ENCODE measurements around the gene MTPN.

MTPN gene

GRCh38 chr7:135919071-135919841 is 57.9 kb downstream of the MTPN start:
- H3K4me2 ChIP-seq (ENCODE audit: low read depth, low read length): no peak overlapping the region
- H3F3A ChIP-seq (ENCODE audit: insufficient read depth, low read length): no peaks in the 10 kb centered on the region
- H3K4me1 ChIP-seq (ENCODE audit: low read length): no peaks in the 10 kb centered on the region
- no peak for DNase-seq
- H3K36me3 ChIP-seq (replicated peaks; ENCODE audit: insufficient read depth, low read length): no peaks in the 10 kb centered on the region
- H3K9me3 ChIP-seq (replicated peaks; ENCODE audit: insufficient read depth, low read length): no peaks in the 10 kb centered on the region
- no peaks in the 10 kb centered on the region for H3K27me3 ChIP-seq (replicated peaks; ENCODE audit: insufficient read depth, low read length)
- no peaks in the 10 kb centered on the region for H4K20me1 ChIP-seq (ENCODE audit: insufficient read depth, low read length)
- no peak overlapping the region for H3K9ac ChIP-seq (ENCODE audit: low read length)
- H3K4me3 ChIP-seq (ENCODE audit: low read length): no peak overlapping the region
- no peaks in the 10 kb centered on the region for H3K9me2 ChIP-seq (replicated peaks; ENCODE audit: insufficient read depth, low read length)
- H2AFZ ChIP-seq (ENCODE audit: low read length): no peak overlapping the region
- no peak overlapping the region for H3K27ac ChIP-seq (ENCODE audit: low read length)
- no peaks in the 10 kb centered on the region for H3K79me2 ChIP-seq (ENCODE audit: low read length)
- no peak for TF ChIP-seq EZH2phosphoT487 (IDR thresholded peaks at IDR 0.05; ENCODE audit: low read length)
- no peak for TF ChIP-seq EZH2 (optimal IDR thresholded peaks at IDR 0.05; ENCODE audit: low read depth, low read length)
- TF ChIP-seq, protein P1, sequence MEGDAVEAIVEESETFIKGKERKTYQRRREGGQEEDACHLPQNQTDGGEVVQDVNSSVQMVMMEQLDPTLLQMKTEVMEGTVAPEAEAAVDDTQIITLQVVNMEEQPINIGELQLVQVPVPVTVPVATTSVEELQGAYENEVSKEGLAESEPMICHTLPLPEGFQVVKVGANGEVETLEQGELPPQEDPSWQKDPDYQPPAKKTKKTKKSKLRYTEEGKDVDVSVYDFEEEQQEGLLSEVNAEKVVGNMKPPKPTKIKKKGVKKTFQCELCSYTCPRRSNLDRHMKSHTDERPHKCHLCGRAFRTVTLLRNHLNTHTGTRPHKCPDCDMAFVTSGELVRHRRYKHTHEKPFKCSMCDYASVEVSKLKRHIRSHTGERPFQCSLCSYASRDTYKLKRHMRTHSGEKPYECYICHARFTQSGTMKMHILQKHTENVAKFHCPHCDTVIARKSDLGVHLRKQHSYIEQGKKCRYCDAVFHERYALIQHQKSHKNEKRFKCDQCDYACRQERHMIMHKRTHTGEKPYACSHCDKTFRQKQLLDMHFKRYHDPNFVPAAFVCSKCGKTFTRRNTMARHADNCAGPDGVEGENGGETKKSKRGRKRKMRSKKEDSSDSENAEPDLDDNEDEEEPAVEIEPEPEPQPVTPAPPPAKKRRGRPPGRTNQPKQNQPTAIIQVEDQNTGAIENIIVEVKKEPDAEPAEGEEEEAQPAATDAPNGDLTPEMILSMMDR (IDR thresholded peaks at IDR 0.05; ENCODE audit: low read length): no peak

GRCh38 chr7:135918134-135918533 is 59.0 kb downstream of the MTPN start:
- Histone ChIP-seq H3K9ac (ENCODE audit: low read length) (no peak overlapping the region), H3K4me2 (ENCODE audit: low read depth, low read length) (no peak overlapping the region), H3K4me3 (ENCODE audit: low read length) (no peak overlapping the region), H3K9me3 (replicated peaks; ENCODE audit: insufficient read depth, low read length) (no peaks in the 10 kb centered on the region), H3K9me2 (replicated peaks; ENCODE audit: insufficient read depth, low read length) (no peaks in the 10 kb centered on the region), H3K79me2 (ENCODE audit: low read length) (no peaks in the 10 kb centered on the region), H3K27ac (ENCODE audit: low read length) (no peak overlapping the region), H3F3A (ENCODE audit: insufficient read depth, low read length) (no peaks in the 10 kb centered on the region), H3K27me3 (replicated peaks; ENCODE audit: insufficient read depth, low read length) (no peaks in the 10 kb centered on the region), H4K20me1 (ENCODE audit: insufficient read depth, low read length) (no peaks in the 10 kb centered on the region), H3K36me3 (replicated peaks; ENCODE audit: insufficient read depth, low read length) (no peaks in the 10 kb centered on the region), H3K4me1 (ENCODE audit: low read length) (no peaks in the 10 kb centered on the region), H2AFZ (ENCODE audit: low read length) (no peak overlapping the region)
- no peak for TF ChIP-seq EZH2phosphoT487 (IDR thresholded peaks at IDR 0.05; ENCODE audit: low read length)
- TF ChIP-seq EZH2 (optimal IDR thresholded peaks at IDR 0.05; ENCODE audit: low read depth, low read length): no peak
- TF ChIP-seq, protein P1 (IDR thresholded peaks at IDR 0.05; ENCODE audit: low read length): no peak
- no peak for DNase-seq

GRCh38 chr7:135917721-135918120 is 59.4 kb downstream of the MTPN start:
- no peaks in the 10 kb centered on the region for H3F3A ChIP-seq (ENCODE audit: insufficient read depth, low read length)
- no peaks in the 10 kb centered on the region for H3K27me3 ChIP-seq (replicated peaks; ENCODE audit: insufficient read depth, low read length)

More at GRCh38 chr7:135917721-135918120, 59.4 kb downstream of the MTPN start:
- no peaks in the 10 kb centered on the region for H4K20me1 ChIP-seq (ENCODE audit: insufficient read depth, low read length)
- no peaks in the 10 kb centered on the region for H3K9me2 ChIP-seq (replicated peaks; ENCODE audit: insufficient read depth, low read length)
- H3K4me1 ChIP-seq (ENCODE audit: low read length): no peaks in the 10 kb centered on the region
- H2AFZ ChIP-seq (ENCODE audit: low read length): no peak overlapping the region
- H3K36me3 ChIP-seq (replicated peaks; ENCODE audit: insufficient read depth, low read length): no peaks in the 10 kb centered on the region
- H3K4me3 ChIP-seq (ENCODE audit: low read length): no peak overlapping the region
- no peak overlapping the region for H3K4me2 ChIP-seq (ENCODE audit: low read depth, low read length)
- H3K79me2 ChIP-seq (ENCODE audit: low read length): no peaks in the 10 kb centered on the region
- TF ChIP-seq EZH2 (optimal IDR thresholded peaks at IDR 0.05; ENCODE audit: low read depth, low read length) (no peak), EZH2phosphoT487 (IDR thresholded peaks at IDR 0.05; ENCODE audit: low read length) (no peak)
- TF ChIP-seq, protein P1 (IDR thresholded peaks at IDR 0.05; ENCODE audit: low read length): no peak
- no peaks in the 10 kb centered on the region for H3K9me3 ChIP-seq (replicated peaks; ENCODE audit: insufficient read depth, low read length)
- H3K9ac ChIP-seq (ENCODE audit: low read length): no peak overlapping the region
- no peak overlapping the region for H3K27ac ChIP-seq (ENCODE audit: low read length)
- no peak for DNase-seq

Measured in MM.1S (cell line).